H9 (cell line): Measurements from ENCODE around the gene ZNF836. TPM values are rescaled to one million over a fixed set of nuclear protein-coding genes. Genes with fewer than 3 reads are reported as not detected.

ENCODE experiments used
- DNase-seq: peaks from one replicate; pipeline ENCODE4 v3.0.0-alpha.2; 2017
- H2AFZ ChIP-seq: one replicate; pipeline ENCODE4 v1.6.1; 2013; ENCODE audit warnings: mild to moderate bottlenecking, low read length, control low read depth, moderate library complexity
- H2AK5ac ChIP-seq: 2 replicates; pipeline ENCODE4 v1.6.1; 2013; ENCODE audit warnings: low read length, control low read depth, mixed read lengths; ENCODE audit not compliant: insufficient read length
- H2BK120ac ChIP-seq: one replicate; pipeline ENCODE4 v1.6.1; 2013; ENCODE audit warnings: low read depth, mild to moderate bottlenecking, low read length, control low read depth, inconsistent platforms; ENCODE audit not compliant: poor library complexity, severe bottlenecking
- H2BK12ac ChIP-seq: 2 replicates; pipeline ENCODE4 v1.6.1; 2013; ENCODE audit warnings: low read length, control low read depth, mixed read lengths, low read depth; ENCODE audit not compliant: insufficient read length
- H2BK15ac ChIP-seq: 2 replicates; pipeline ENCODE4 v1.6.1; 2013; ENCODE audit warnings: low read depth, low read length, control low read depth
- H2BK20ac ChIP-seq: one replicate; pipeline ENCODE4 v1.6.1; 2013; ENCODE audit warnings: low read depth, mild to moderate bottlenecking, low read length, control low read depth, inconsistent platforms; ENCODE audit not compliant: poor library complexity, severe bottlenecking
- H2BK5ac ChIP-seq: 2 replicates; pipeline ENCODE4 v1.6.1; 2013; ENCODE audit warnings: low read length, control low read depth, mixed read lengths; ENCODE audit not compliant: insufficient read length
- H3K14ac ChIP-seq: 2 replicates; pipeline ENCODE4 v1.6.1; 2013; ENCODE audit warnings: low read length, control low read depth; ENCODE audit not compliant: insufficient read depth
- H3K18ac ChIP-seq: 2 replicates; pipeline ENCODE4 v1.6.1; 2013; ENCODE audit warnings: low read depth, mild to moderate bottlenecking, mixed read lengths, low read length, control low read depth; ENCODE audit not compliant: insufficient read length
- H3K23ac ChIP-seq: 2 replicates; pipeline ENCODE4 v1.6.1; 2013; ENCODE audit warnings: low read length, control low read depth, mixed read lengths, low read depth; ENCODE audit not compliant: insufficient read length
- H3K23me2 ChIP-seq: 2 replicates; pipeline ENCODE4 v1.6.1; 2013; ENCODE audit warnings: low read depth, mild to moderate bottlenecking, mixed read lengths, low read length, control low read depth; ENCODE audit not compliant: insufficient read length, poor library complexity, severe bottlenecking
- H3K27ac ChIP-seq: 2 replicates; pipeline ENCODE4 v1.5.1; 2013; ENCODE audit warnings: low read length, control low read depth, mixed read lengths, low read depth; ENCODE audit not compliant: insufficient read length
- H3K27me3 ChIP-seq: 2 replicates; pipeline ENCODE4 v1.6.1; 2013; ENCODE audit warnings: low read length, control low read depth, inconsistent platforms; ENCODE audit not compliant: insufficient read depth
- H3K4ac ChIP-seq: 2 replicates; pipeline ENCODE4 v1.6.1; 2013; ENCODE audit warnings: low read depth, mild to moderate bottlenecking, control low read depth, inconsistent platforms, low read length, moderate library complexity
- H3K4me1 ChIP-seq: 2 replicates; pipeline ENCODE4 v1.6.1; 2013; ENCODE audit warnings: low read length, control low read depth, inconsistent platforms; ENCODE audit not compliant: insufficient read depth
- H3K4me2 ChIP-seq: 2 replicates; pipeline ENCODE4 v1.6.1; 2013; ENCODE audit warnings: low read length, control low read depth, mixed read lengths; ENCODE audit not compliant: insufficient read length, insufficient read depth
- H3K56ac ChIP-seq: 2 replicates; pipeline ENCODE4 v1.6.1; 2013; ENCODE audit warnings: low read depth, mild to moderate bottlenecking, mixed read lengths, low read length, control low read depth; ENCODE audit not compliant: insufficient read length
- H3K79me1 ChIP-seq: 2 replicates; pipeline ENCODE4 v1.6.1; 2013; ENCODE audit warnings: low read depth, mild to moderate bottlenecking, moderate library complexity, low read length, control low read depth, inconsistent platforms; ENCODE audit not compliant: insufficient read depth, poor library complexity, severe bottlenecking
- H3K79me2 ChIP-seq: 2 replicates; pipeline ENCODE4 v1.6.1; 2013; ENCODE audit warnings: low read length, control low read depth, inconsistent platforms; ENCODE audit not compliant: insufficient read depth
- H3K9ac ChIP-seq: 2 replicates; pipeline ENCODE4 v1.6.1; 2013; ENCODE audit warnings: low read length, control low read depth, mixed read lengths; ENCODE audit not compliant: insufficient read length; ENCODE audit errors: extremely low read depth
- H3K9me3 ChIP-seq: one replicate; pipeline ENCODE4 v1.6.1; 2013; ENCODE audit warnings: low read depth, low read length, inconsistent platforms; ENCODE audit not compliant: control insufficient read depth
- H3T11ph ChIP-seq: one replicate; pipeline ENCODE4 v1.6.1; 2013; ENCODE audit warnings: mild to moderate bottlenecking, low read length, control low read depth, inconsistent platforms
- H4K20me1 ChIP-seq: one replicate; pipeline ENCODE4 v1.6.1; 2013; ENCODE audit not compliant: control insufficient read depth, insufficient read length, insufficient read depth
- H4K5ac ChIP-seq: 2 replicates; pipeline ENCODE4 v1.6.1; 2013; ENCODE audit warnings: low read depth, mild to moderate bottlenecking, mixed read lengths, low read length, control low read depth; ENCODE audit not compliant: insufficient read length
- H4K8ac ChIP-seq: replicated peaks from 2 replicates; pipeline ENCODE4 v1.6.1; 2013; ENCODE audit warnings: low read length, control low read depth, mixed read lengths, low read depth; ENCODE audit not compliant: insufficient read length
- H4K91ac ChIP-seq: 2 replicates; pipeline ENCODE4 v1.6.1; 2013; ENCODE audit warnings: low read depth, mild to moderate bottlenecking, moderate library complexity, mixed read lengths, low read length, control low read depth; ENCODE audit not compliant: insufficient read length
- H3K27ac Mint-ChIP-seq, 3 experiments: 2 replicates in 2 of 3; 3 replicates in 1 of 3; pipeline ENCODE4 v1.8.0; 2020 to 2021; ENCODE audit warnings: mixed read lengths in 3 of 3, mild to moderate bottlenecking in 1 of 3, moderate library complexity in 1 of 3
- H3K27me3 Mint-ChIP-seq: 2 replicates; pipeline ENCODE4 v1.8.0; 2021; ENCODE audit warnings: low read depth, mild to moderate bottlenecking, moderate library complexity, mixed read lengths
- H3K36me3 Mint-ChIP-seq, 3 experiments: 2 replicates in 2 of 3; 3 replicates in 1 of 3; pipeline ENCODE4 v1.8.0; 2020 to 2021; ENCODE audit warnings: low read depth in 3 of 3, mixed read lengths in 3 of 3; ENCODE audit not compliant: insufficient read depth in 1 of 3
- H3K4me1 Mint-ChIP-seq, 2 experiments: 2 replicates each; pipeline ENCODE4 v1.8.0; 2020; ENCODE audit warnings: mixed read lengths in 2 of 2
- H3K4me3 Mint-ChIP-seq, 2 experiments: 2 replicates in 1 of 2; 3 replicates in 1 of 2; pipeline ENCODE4 v1.8.0; 2020 to 2021; ENCODE audit warnings: mild to moderate bottlenecking in 2 of 2, mixed read lengths in 2 of 2, moderate library complexity in 1 of 2
- H3K9me3 Mint-ChIP-seq, 2 experiments: 2 replicates in 1 of 2; 3 replicates in 1 of 2; pipeline ENCODE4 v1.8.0; 2020; ENCODE audit warnings: mild to moderate bottlenecking in 2 of 2, mixed read lengths in 2 of 2, moderate library complexity in 1 of 2
- WGBS: extraction: QIAGEN DNeasy Blood & Tissue Kit; methylation state at CpG from one replicate; pipeline ENCODE4 v1.1.7; 2013; ENCODE audit warnings: missing lambda C conversion rate, low lambda C conversion rate, mixed read lengths; ENCODE audit not compliant: insufficient read length; ENCODE audit errors: extremely low coverage; 5-methylcytosine and 5-hydroxymethylcytosine counted together
- total RNA-seq: library from RNA; stranded (reverse); gene quantifications from 2 replicates; pipeline ENCODE4 v1.2.1, GENCODE V29; 2021
- TF ChIP-seq, protein P1 (sequence below): fragments of 200-600 bp; sonication (generic); conservative IDR thresholded peaks from 3 replicates; pipeline ENCODE4 v1.8.0; 2021; ENCODE audit warnings: antibody characterized with exemption, mild to moderate bottlenecking

Gene ZNF836
- total RNA-seq, 1 experiment from 2014 or later = 17.4 TPM

DNA sequence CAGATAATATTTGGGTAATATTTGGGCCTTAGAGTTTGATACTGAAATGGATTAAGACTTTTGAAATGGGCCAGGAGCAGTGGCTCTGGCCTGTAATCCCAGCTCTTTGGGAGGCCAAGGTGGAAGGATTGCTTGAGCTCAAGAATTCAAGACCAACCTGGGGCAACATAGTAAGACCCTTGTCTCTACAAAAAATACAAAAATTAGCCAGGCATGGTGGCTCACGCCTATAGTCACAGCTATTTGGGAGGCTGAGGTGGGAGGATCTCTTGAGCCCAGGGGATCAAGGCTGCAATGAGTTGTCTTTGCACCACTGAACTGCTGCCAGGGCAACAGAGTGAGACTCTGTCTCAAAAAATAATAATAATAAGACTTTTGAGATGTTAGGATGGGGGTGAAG is 926 bp upstream of the ZNF836 start:
- DNase-seq = no peak
- peaks cover 8% of the 10 kb centered on the region for H3K27me3 Mint-ChIP-seq
- H3K9me3 ChIP-seq = no peaks in the 10 kb centered on the region
- no peak overlapping the region for H3K4me2 ChIP-seq
- no peak overlapping the region for H3K14ac ChIP-seq
- no peaks in the 10 kb centered on the region for H4K20me1 ChIP-seq
- no peak overlapping the region for H4K91ac ChIP-seq
- H2BK5ac ChIP-seq = no peak overlapping the region
- H3K36me3 Mint-ChIP-seq = peaks cover 18 to 30% (median 20%) of the 10 kb centered on the region in 3 experiments
- H2AK5ac ChIP-seq = no peak overlapping the region
- peaks cover 26 to 27% of the 10 kb centered on the region in 2 experiments for H3K4me1 Mint-ChIP-seq
- no peak overlapping the region for H2BK15ac ChIP-seq
- H3K4ac ChIP-seq = no peak overlapping the region
- H3K23ac ChIP-seq = no peak overlapping the region
- H3K9ac ChIP-seq = no peak overlapping the region
- H3K4me3 Mint-ChIP-seq = peak overlapping the region in 1 of 2 experiments; percentile 95; a peak in 2 of 5 replicates
- TF ChIP-seq, protein P1, sequence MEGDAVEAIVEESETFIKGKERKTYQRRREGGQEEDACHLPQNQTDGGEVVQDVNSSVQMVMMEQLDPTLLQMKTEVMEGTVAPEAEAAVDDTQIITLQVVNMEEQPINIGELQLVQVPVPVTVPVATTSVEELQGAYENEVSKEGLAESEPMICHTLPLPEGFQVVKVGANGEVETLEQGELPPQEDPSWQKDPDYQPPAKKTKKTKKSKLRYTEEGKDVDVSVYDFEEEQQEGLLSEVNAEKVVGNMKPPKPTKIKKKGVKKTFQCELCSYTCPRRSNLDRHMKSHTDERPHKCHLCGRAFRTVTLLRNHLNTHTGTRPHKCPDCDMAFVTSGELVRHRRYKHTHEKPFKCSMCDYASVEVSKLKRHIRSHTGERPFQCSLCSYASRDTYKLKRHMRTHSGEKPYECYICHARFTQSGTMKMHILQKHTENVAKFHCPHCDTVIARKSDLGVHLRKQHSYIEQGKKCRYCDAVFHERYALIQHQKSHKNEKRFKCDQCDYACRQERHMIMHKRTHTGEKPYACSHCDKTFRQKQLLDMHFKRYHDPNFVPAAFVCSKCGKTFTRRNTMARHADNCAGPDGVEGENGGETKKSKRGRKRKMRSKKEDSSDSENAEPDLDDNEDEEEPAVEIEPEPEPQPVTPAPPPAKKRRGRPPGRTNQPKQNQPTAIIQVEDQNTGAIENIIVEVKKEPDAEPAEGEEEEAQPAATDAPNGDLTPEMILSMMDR = no peak
- no peaks in the 10 kb centered on the region for H3K27me3 ChIP-seq
- H2AFZ ChIP-seq = no peak overlapping the region
- no peak overlapping the region for H2BK20ac ChIP-seq
- H3K79me1 ChIP-seq = no peaks in the 10 kb centered on the region
- no peaks in the 10 kb centered on the region; the same call in 1 of the 2 replicates for H3K79me2 ChIP-seq
- no peak overlapping the region for H3K56ac ChIP-seq
- no peak overlapping the region for H3K18ac ChIP-seq
- peaks cover 14% of the 10 kb centered on the region for H3K23me2 ChIP-seq
- H2BK120ac ChIP-seq = no peak overlapping the region
- whole genome bisulfite sequencing = no CpG with 5 or more reads among the region's 1 CpG
- H4K5ac ChIP-seq = no peak overlapping the region
- H3T11ph ChIP-seq = no peak overlapping the region
- H2BK12ac ChIP-seq = no peak overlapping the region
- peaks cover 2% of the 10 kb centered on the region; the same call in 1 of the 2 replicates for H3K4me1 ChIP-seq
- no peak overlapping the region for H3K27ac Mint-ChIP-seq
- no peak overlapping the region for H3K27ac ChIP-seq
- H3K9me3 Mint-ChIP-seq = peaks cover 8 to 9% of the 10 kb centered on the region in 2 experiments
- no peak overlapping the region for H4K8ac ChIP-seq
